GM13977 (cell line): Measurements from ENCODE around the gene ABCA7.

Source experiments
- DNase-seq: peaks from one replicate; pipeline ENCODE4 v3.0.0; 2012; ENCODE audit warnings: low spot score
- in situ Hi-C: fragments of 300-500 bp; cut with MboI; formaldehyde crosslinking; loops from one replicate; pipeline ENCODE4 v1.12.0; 2022; ENCODE audit warnings: low sequenced_read_pairs, low pct_unique_long_range_greater_than_20kb, mixed read lengths, inconsistent platforms; ENCODE audit not compliant: unreplicated experiment
- TF ChIP-seq, protein P1 (sequence below): IDR thresholded peaks from 2 replicates; pipeline ENCODE4 v1.5.1; 2012; ENCODE audit warnings: mild to moderate bottlenecking, control low read depth; ENCODE audit not compliant: insufficient read depth; ENCODE audit errors: extremely low read depth, missing control alignments

The ABCA7 gene

DNA sequence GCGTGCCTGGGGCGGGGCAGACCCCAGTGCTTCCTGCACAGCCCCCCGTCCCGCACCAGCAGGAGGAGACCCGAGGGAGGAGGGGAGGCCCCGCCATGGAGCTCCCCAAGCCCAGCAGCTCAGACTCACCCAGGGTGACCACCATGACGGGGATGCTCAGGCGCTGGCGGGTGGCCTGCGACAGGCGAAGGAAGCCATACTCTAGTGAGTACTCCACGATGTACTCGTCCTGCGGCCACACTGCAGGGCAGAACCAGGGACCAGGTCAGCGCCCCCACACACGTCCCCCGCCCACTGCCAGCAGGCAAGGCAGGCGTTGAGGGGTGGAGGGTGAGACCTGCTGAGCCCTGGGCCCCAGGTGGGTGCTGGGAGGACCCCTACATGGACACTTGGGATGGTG lies 27.6 kb upstream of the ABCA7 start:
- TF ChIP-seq, protein P1, sequence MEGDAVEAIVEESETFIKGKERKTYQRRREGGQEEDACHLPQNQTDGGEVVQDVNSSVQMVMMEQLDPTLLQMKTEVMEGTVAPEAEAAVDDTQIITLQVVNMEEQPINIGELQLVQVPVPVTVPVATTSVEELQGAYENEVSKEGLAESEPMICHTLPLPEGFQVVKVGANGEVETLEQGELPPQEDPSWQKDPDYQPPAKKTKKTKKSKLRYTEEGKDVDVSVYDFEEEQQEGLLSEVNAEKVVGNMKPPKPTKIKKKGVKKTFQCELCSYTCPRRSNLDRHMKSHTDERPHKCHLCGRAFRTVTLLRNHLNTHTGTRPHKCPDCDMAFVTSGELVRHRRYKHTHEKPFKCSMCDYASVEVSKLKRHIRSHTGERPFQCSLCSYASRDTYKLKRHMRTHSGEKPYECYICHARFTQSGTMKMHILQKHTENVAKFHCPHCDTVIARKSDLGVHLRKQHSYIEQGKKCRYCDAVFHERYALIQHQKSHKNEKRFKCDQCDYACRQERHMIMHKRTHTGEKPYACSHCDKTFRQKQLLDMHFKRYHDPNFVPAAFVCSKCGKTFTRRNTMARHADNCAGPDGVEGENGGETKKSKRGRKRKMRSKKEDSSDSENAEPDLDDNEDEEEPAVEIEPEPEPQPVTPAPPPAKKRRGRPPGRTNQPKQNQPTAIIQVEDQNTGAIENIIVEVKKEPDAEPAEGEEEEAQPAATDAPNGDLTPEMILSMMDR = no peak
- DNase-seq = no peak
- in situ Hi-C loops = no loop called here

DNA sequence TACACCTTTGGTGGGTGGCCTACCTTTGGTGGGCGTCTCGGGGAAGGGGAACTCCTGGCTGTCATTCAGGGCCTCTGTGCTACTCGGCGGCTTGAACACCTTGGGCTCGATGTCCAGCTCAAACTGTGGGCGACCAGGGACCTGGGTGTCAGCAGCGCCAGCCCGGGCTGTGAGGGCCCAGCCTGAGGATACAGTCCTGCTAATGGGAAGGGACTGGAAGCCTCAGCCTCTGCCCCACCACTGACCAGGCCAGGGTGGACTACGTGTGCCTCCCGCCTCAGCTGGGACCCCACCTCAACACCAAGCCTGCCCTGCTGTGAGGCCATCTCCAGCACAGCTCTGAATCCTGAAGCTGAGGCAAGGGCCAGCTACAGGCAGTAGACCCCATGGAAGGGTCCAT lies 26.7 kb upstream of the ABCA7 start:
- in situ Hi-C loops = no loop called here
- DNase-seq = no peak
- TF ChIP-seq, protein P1 = no peak

DNA sequence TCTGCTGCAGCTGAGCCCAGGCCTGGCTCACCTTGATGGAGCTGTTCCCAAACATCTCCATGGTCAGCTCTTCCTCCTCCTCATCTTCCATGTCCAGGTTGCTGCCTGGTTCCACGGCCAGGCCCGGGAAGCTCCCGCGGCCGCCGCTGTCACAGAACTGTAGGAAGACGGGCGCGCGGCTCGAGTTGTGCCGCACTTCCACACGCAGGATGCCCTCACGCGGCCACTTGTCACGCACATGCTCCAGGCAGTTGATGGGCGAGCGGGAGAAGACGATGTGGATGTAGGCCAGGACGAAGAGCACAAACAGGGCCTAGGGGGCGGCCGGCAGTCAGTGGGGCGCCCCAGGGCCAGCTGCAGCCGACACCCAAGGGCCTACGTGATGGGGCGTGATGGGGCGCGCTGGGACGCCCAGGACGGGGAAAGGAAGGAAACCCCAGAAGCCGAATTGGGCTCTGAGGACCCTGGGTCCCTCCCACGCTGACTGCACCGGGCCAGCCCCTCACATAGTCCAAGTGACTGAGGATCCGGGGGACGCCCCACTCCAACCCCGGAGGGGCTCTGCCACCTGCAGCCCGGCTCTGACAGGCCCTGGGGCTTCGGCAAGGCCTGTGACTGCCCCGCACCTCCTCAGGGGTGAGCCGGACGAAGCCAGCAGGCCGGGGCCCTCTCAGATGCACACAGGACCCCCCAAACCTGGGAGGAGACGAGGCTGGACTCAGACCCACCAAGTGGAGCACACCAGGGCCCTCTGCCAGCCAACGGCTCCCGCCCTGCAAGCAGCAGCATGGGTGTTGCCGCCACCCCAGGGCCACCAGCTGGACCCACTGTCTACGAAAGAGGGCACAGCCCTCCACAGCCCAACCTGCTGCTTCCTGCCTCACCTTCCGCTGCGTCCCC lies 25.5 kb upstream of the ABCA7 start:
- in situ Hi-C loops = no loop called here
- TF ChIP-seq, protein P1 = no peak
- DNase-seq = no peak

GRCh38 chr19:1015061-1015781 lies 24.7 kb upstream of the ABCA7 start:
- TF ChIP-seq, protein P1 = no peak
- no peak for DNase-seq
- in situ Hi-C loops = no loop called here

GRCh38 chr19:1015782-1016646 lies 23.9 kb upstream of the ABCA7 start:
- TF ChIP-seq, protein P1 = no peak
- in situ Hi-C loops = no loop called here
- DNase-seq = no peak

DNA sequence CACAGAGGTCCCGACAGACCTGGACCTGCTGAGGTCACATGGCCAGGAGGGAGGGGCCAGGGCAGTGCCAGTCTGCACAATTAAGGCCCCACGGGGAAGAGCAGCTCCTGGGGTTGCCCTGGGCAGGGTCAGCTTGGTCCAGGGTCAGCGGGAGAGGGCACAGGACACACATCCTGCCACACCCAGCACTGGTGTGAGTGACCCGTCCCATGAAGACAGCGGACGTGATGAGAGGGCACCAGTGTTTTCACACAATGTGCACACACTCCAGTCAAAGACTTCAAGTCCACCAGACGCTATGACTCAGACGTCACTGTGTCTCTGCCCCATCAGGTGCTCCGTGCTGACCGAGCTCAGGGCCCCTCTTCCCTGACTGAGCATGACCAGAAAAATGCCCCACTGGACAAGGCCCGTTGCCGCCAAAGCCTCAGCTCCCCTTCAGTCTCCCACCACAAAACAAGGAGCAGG lies 23.2 kb upstream of the ABCA7 start:
- in situ Hi-C loops = no loop called here
- no peak for DNase-seq
- TF ChIP-seq, protein P1 = no peak
